GM12878 (cell line): ENCODE data around the gene NCBP2L. TPM values are rescaled to one million over a fixed set of nuclear protein-coding genes. Genes with fewer than 3 reads are reported as not detected.

ENCODE experiments used
- ATAC-seq: fragments of 200-7000 bp; cut with Tn5 transposase; 3 replicates; pipeline ENCODE4 v1.9.1; 2020; ENCODE audit warnings: mild to moderate bottlenecking, moderate library complexity
- BruUV-seq: library from RNA; stranded (reverse); fragments of 400-500 nt; replicated peaks from 2 replicates; lab custom pipeline; 2021; lab: Mats Ljungman, UMichigan
- CTCF ChIA-PET: fragments of 300-600 bp; sonication (Branson Sonifier 250); formaldehyde crosslinking; extraction: SDS; loops from one replicate; lab custom pipeline; 2021; ENCODE audit warnings: inconsistent platforms; lab: Yijun Ruan, JAX
- POLR2A ChIA-PET: fragments of 350-600 bp; formaldehyde crosslinking; extraction: SDS; loops from one replicate; lab custom pipeline; 2021; ENCODE audit warnings: inconsistent platforms; lab: Charles Lee
- RAD21 ChIA-PET: fragments of 300-600 bp; sonication (Branson Sonifier 250); formaldehyde crosslinking; loops from one replicate; lab custom pipeline; 2023; ENCODE audit warnings: antibody characterized with exemption; ENCODE audit not compliant: unreplicated experiment; lab: Charles Lee
- SMC1A ChIA-PET: fragments of 300-600 bp; sonication (Branson Sonifier 250); formaldehyde crosslinking; loops from one replicate; lab custom pipeline; 2023; ENCODE audit not compliant: unreplicated experiment, uncharacterized antibody; lab: Charles Lee
- DNase-seq: peaks from one replicate; pipeline ENCODE4 v3.0.0-alpha.2; 2011; ENCODE audit warnings: low read depth, low spot score
- FAIRE-seq: peaks from 3 replicates; lab custom pipeline; 2011; peaks lifted over from hg19 to GRCh38; lab: Jason Lieb, UNC
- H2AFZ ChIP-seq: 2 replicates; pipeline ENCODE4 v1.6.0; 2011; ENCODE audit warnings: low read depth, low read length, control low read depth; ENCODE audit not compliant: control insufficient read depth
- H3K27ac ChIP-seq: 2 replicates; pipeline ENCODE4 v1.5.1; 2011; ENCODE audit warnings: control low read depth; ENCODE audit not compliant: control insufficient read depth, insufficient read depth
- H3K27me3 ChIP-seq, 2 experiments: replicated peaks in 1 of 2; 2 replicates each; pipeline versions ENCODE4 v1.6.0 to v1.6.1; 2011; ENCODE audit warnings: low read length in 1 of 2; ENCODE audit not compliant: control insufficient read depth in 2 of 2, insufficient read depth in 2 of 2
- H3K36me3 ChIP-seq, 2 experiments: 2 replicates each; pipeline ENCODE4 v1.5.1; 2011; ENCODE audit warnings: low read length in 1 of 2; ENCODE audit not compliant: control insufficient read depth in 2 of 2, insufficient read depth in 2 of 2
- H3K4me1 ChIP-seq: 2 replicates; pipeline ENCODE4 v1.6.1; 2011; ENCODE audit warnings: mild to moderate bottlenecking, low read length, moderate library complexity, mixed read lengths; ENCODE audit not compliant: control insufficient read depth, insufficient read depth
- H3K4me2 ChIP-seq: 2 replicates; pipeline ENCODE4 v1.6.0; 2011; ENCODE audit warnings: control low read depth; ENCODE audit not compliant: control insufficient read depth, insufficient read depth
- H3K4me3 ChIP-seq: fragments of 200-600 bp; sonication (generic); 2 replicates; pipeline ENCODE4 v1.5.1; 2016
- H3K79me2 ChIP-seq: 2 replicates; pipeline ENCODE4 v1.6.0; 2011; ENCODE audit warnings: low read length; ENCODE audit not compliant: control insufficient read depth, insufficient read depth
- H3K9ac ChIP-seq: 2 replicates; pipeline ENCODE4 v1.8.0; 2011; ENCODE audit warnings: low read length, control low read depth, mixed read lengths; ENCODE audit not compliant: control insufficient read depth, insufficient read depth
- H3K9me3 ChIP-seq: replicated peaks from 3 replicates; pipeline ENCODE4 v1.5.1; 2011; ENCODE audit warnings: mild to moderate bottlenecking, low read length; ENCODE audit not compliant: control insufficient read depth, insufficient read depth
- H4K20me1 ChIP-seq: 2 replicates; pipeline ENCODE4 v1.6.0; 2011; ENCODE audit not compliant: control insufficient read depth, insufficient read depth
- MEF2A ChIP-seq: IDR thresholded peaks from 2 replicates; pipeline ENCODE4 v1.6.1; 2011; ENCODE audit warnings: low read depth, mild to moderate bottlenecking, low read length, moderate library complexity; ENCODE audit not compliant: insufficient read depth
- STAT1 ChIP-seq: fragments of 450-650 bp; conservative IDR thresholded peaks from 2 replicates; pipeline ENCODE4 v1.6.1; 2014; ENCODE audit warnings: antibody characterized with exemption, mild to moderate bottlenecking
- STAT3 ChIP-seq: IDR thresholded peaks from 2 replicates; pipeline ENCODE4 v1.6.1; 2011; ENCODE audit warnings: low read depth, low read length, improper control_type of control experiment
- YY1 ChIP-seq: IDR thresholded peaks from 2 replicates; pipeline ENCODE4 v1.6.1; 2011; ENCODE audit warnings: low read depth, mild to moderate bottlenecking, low read length
- ZBED1 ChIP-seq: IDR thresholded peaks from 2 replicates; pipeline ENCODE4 v1.6.1; 2016; ENCODE audit warnings: borderline replicate concordance
- WGBS: methylation state at CpG from one replicate; pipeline ENCODE4 v1.1.6; 2016; ENCODE audit warnings: low lambda C conversion rate; ENCODE audit not compliant: insufficient replicate concordance, insufficient coverage; ENCODE audit errors: missing lambda C conversion rate; 5-methylcytosine and 5-hydroxymethylcytosine counted together
- in situ Hi-C: fragments of 300-500 bp; cut with MboI; formaldehyde crosslinking; loops from 9 replicates; pipeline ENCODE4 v1.14.3; 2018; ENCODE audit warnings: mixed read lengths
- intact Hi-C: fragments of 100-400 bp; cut with micrococcal nuclease; formaldehyde crosslinking; loops from one replicate; pipeline ENCODE4 v1.14.2; 2022; ENCODE audit not compliant: unreplicated experiment
- polyA plus RNA-seq, 11 experiments: library from polyadenylated mRNA; depleted of rRNA in 4 of 11; unstranded in 6 of 11; stranded (reverse) in 5 of 11; fragments of >200 nt; fragmentation: Nextera tagmentation in 4 of 11; fragmentation: Illumina TruSeq in 1 of 11; extraction: Ambion mirVana in 4 of 11; extraction: Trizol in 1 of 11; gene quantifications; 1 replicate in 1 of 11; 2 replicates in 10 of 11; pipeline versions ENCODE4 v1.2.1 to v1.2.3, GENCODE V29; 2011 to 2016; ENCODE audit warnings: inconsistent platforms in 2 of 11, missing spikeins in 2 of 11, low read depth in 1 of 11
- total RNA-seq, 4 experiments: library from RNA; depleted of rRNA in 3 of 4; stranded (reverse); fragments of >200 nt in 3 of 4; fragmentation: Illumina TruSeq in 1 of 4; extraction: Trizol in 1 of 4; gene quantifications; 2 replicates each; pipeline versions ENCODE4 v1.2.1 to v1.2.3, GENCODE V29; 2013 to 2021
- TF ChIP-seq, protein P1 (sequence below): IDR thresholded peaks from 2 replicates; pipeline ENCODE4 v1.6.1; 2012; ENCODE audit warnings: low read depth, low read length, improper control_type of control experiment

The NCBP2L gene
- total and polyA plus RNA-seq, 10 of the 15 experiments (the other 5 are each of a cell fraction or from before 2014, with no cell fraction given), result not detected

DNA sequence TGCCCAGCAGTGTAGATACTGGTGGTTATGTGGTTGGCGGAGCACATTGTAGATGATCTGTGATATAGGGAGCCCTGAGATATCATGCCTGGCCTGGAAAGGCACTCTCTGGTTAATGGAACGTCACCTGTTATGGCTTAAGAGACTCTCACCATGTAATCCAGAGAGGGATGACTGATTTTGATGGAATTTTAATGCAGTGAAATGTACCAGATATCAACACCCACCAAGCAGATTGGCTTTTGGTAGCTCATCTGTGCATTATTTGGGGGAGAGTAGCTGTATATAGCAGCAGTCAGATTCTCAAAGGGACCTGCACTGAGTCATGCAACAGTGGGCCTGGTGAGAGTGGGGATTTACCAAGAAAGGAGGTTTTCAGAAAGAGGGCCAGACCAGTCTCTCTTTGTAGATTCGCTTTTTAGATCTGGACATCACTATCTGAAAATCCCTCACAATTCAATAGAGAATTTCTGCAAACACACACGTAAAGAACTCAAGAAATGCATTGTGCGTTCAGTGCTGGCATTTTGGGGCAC is 19.2 kb upstream of the NCBP2L start:
- CTCF ChIA-PET, result interaction anchor here (1.1 to 3.3 kb wide), 2 partner anchors 18 to 85 kb away, joined by 5 to 16 read pairs; partner anchors contain the start of genes NCBP2L and TSC22D3

More for the DNA sequence above, 19.2 kb upstream of the NCBP2L start:
- no peak overlapping the region for H3K4me3 ChIP-seq
- in situ Hi-C loops, result no loop called here
- no TSS peak for BruUV-seq
- POLR2A ChIA-PET, result interaction anchor here (1.0 kb wide), 3 partner anchors 28 to 39 kb away, joined by 3 read pairs; no protein-coding TSS in a partner anchor
- SMC1A ChIA-PET, result interaction anchor here (0.6 to 4.1 kb wide), 8 partner anchors 9 to 85 kb away, joined by 3 to 18 read pairs (median 7); partner anchors contain the start of genes NCBP2L and TSC22D3
- H3K27me3 ChIP-seq, result no peaks in the 10 kb centered on the region
- no peak for TF ChIP-seq MEF2A
- TF ChIP-seq ZBED1, result no peak
- no peak for TF ChIP-seq STAT3
- TF ChIP-seq STAT1, result no peak
- TF ChIP-seq YY1, result no peak
- TF ChIP-seq, protein P1, sequence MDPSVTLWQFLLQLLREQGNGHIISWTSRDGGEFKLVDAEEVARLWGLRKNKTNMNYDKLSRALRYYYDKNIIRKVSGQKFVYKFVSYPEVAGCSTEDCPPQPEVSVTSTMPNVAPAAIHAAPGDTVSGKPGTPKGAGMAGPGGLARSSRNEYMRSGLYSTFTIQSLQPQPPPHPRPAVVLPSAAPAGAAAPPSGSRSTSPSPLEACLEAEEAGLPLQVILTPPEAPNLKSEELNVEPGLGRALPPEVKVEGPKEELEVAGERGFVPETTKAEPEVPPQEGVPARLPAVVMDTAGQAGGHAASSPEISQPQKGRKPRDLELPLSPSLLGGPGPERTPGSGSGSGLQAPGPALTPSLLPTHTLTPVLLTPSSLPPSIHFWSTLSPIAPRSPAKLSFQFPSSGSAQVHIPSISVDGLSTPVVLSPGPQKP, result no peak
- TF ChIP-seq, all 136 proteins: peak for 0
- 35% methylated on average over 5 of the region's 5 CpGs for WGBS
- Histone ChIP-seq H2AFZ (no peak overlapping the region), H3K4me1 (no peaks in the 10 kb centered on the region), H3K36me3 (no peaks in the 10 kb centered on the region), H3K4me2 (no peak overlapping the region), H3K79me2 (no peaks in the 10 kb centered on the region), H4K20me1 (no peaks in the 10 kb centered on the region; the same call in 1 of the 2 replicates), H3K9ac (no peak overlapping the region), H3K27ac (no peak overlapping the region), H3K9me3 (no peaks in the 10 kb centered on the region)
- intact Hi-C loops, result no loop called here
- FAIRE-seq, result no peak
- RAD21 ChIA-PET, result interaction anchor here (1.0 to 3.5 kb wide), 5 partner anchors 18 to 48 kb away, joined by 4 to 13 read pairs (median 5); partner anchors contain the start of genes NCBP2L and TSC22D3
- no peak for DNase-seq
- peak; percentile 70 for ATAC-seq
